SK-N-MC (cell line): Measurements from ENCODE around the gene GABRR1.

Source experiments
- EZH2 ChIP-seq: fragments of 200-600 bp; sonication (generic); IDR thresholded peaks from one replicate; pipeline ENCODE4 v1.6.1; 2017; ENCODE audit warnings: antibody characterized with exemption
- POLR2AphosphoS5 ChIP-seq: IDR thresholded peaks from 2 replicates; pipeline ENCODE4 v1.6.1; 2012; ENCODE audit warnings: mild to moderate bottlenecking, low read depth, low read length, borderline replicate concordance

GRCh38 chr6:89254569-89254968 lies 37.4 kb upstream of the GABRR1 start:
- TF ChIP-seq EZH2: no peak
- no peak for TF ChIP-seq POLR2AphosphoS5
